Neural progenitor cell (in vitro differentiated cells): ENCODE results near the gene ATG13. TPM values are rescaled to one million over a fixed set of nuclear protein-coding genes. Genes with fewer than 3 reads are reported as not detected.
"Not testable (repeated sequence)": the region's sequence is repeated elsewhere in the genome, so short reads cannot be mapped to it uniquely, and the experiment has no call there.

Source experiments
- DNase-seq: peaks from one replicate; pipeline ENCODE4 v3.0.0-alpha.2; 2016; ENCODE audit warnings: low spot score
- H2AFZ ChIP-seq: fragments of 200-600 bp; sonication (generic); replicated peaks from 2 replicates; pipeline ENCODE4 v1.6.1; 2016; ENCODE audit warnings: antibody characterized with exemption
- H3F3A ChIP-seq: fragments of 200-600 bp; sonication (generic); 2 replicates; pipeline ENCODE4 v1.6.1; 2016; ENCODE audit warnings: antibody characterized with exemption, low read depth
- H3K27ac ChIP-seq: fragments of 200-600 bp; sonication (generic); 2 replicates; pipeline ENCODE4 v1.5.1; 2016; ENCODE audit warnings: mild to moderate bottlenecking
- H3K27me3 ChIP-seq: fragments of 200-600 bp; sonication (generic); 2 replicates; pipeline ENCODE4 v1.6.1; 2016; ENCODE audit warnings: mild to moderate bottlenecking, moderate library complexity
- H3K36me3 ChIP-seq: fragments of 200-600 bp; sonication (generic); 2 replicates; pipeline ENCODE4 v1.5.1; 2016
- H3K4me1 ChIP-seq: fragments of 200-600 bp; sonication (generic); 2 replicates; pipeline ENCODE4 v1.6.1; 2016; ENCODE audit warnings: mixed run types
- H3K4me2 ChIP-seq: fragments of 200-600 bp; sonication (generic); 2 replicates; pipeline ENCODE4 v1.6.1; 2016
- H3K4me3 ChIP-seq: fragments of 200-600 bp; sonication (generic); 2 replicates; pipeline ENCODE4 v1.5.1; 2016
- H3K79me2 ChIP-seq: fragments of 200-600 bp; sonication (generic); 2 replicates; pipeline ENCODE4 v1.6.1; 2016; ENCODE audit warnings: low read depth
- H3K9ac ChIP-seq: fragments of 200-600 bp; sonication (generic); 2 replicates; pipeline ENCODE4 v1.6.1; 2016
- H3K9me3 ChIP-seq: fragments of 200-600 bp; sonication (generic); 2 replicates; pipeline ENCODE4 v1.5.1; 2016; ENCODE audit warnings: low read depth
- H4K20me1 ChIP-seq: fragments of 200-600 bp; sonication (generic); 2 replicates; pipeline ENCODE4 v1.6.1; 2016; ENCODE audit warnings: low read depth
- H3K27ac Mint-ChIP-seq: 3 replicates; pipeline ENCODE4 v1.8.0; 2021; ENCODE audit warnings: mixed read lengths
- H3K27me3 Mint-ChIP-seq: 2 replicates; pipeline ENCODE4 v1.8.0; 2022; ENCODE audit warnings: low read depth, mild to moderate bottlenecking, inconsistent platforms, moderate library complexity, mixed read lengths; ENCODE audit not compliant: insufficient read depth
- H3K36me3 Mint-ChIP-seq: 3 replicates; pipeline ENCODE4 v1.8.0; 2021; ENCODE audit warnings: mixed read lengths
- H3K4me1 Mint-ChIP-seq: 3 replicates; pipeline ENCODE4 v1.8.0; 2021; ENCODE audit warnings: mixed read lengths
- H3K4me3 Mint-ChIP-seq: 3 replicates; pipeline ENCODE4 v1.8.0; 2021; ENCODE audit warnings: mild to moderate bottlenecking, moderate library complexity, mixed read lengths
- H3K9me3 Mint-ChIP-seq: 3 replicates; pipeline ENCODE4 v1.8.0; 2020; ENCODE audit warnings: mixed read lengths
- CTCF ChIP-seq: fragments of 200-600 bp; sonication (generic); IDR thresholded peaks from 2 replicates; pipeline ENCODE4 v1.5.1; 2017; ENCODE audit warnings: antibody characterized with exemption, mild to moderate bottlenecking
- EZH2 ChIP-seq: fragments of 200-600 bp; sonication (generic); IDR thresholded peaks from 2 replicates; pipeline ENCODE4 v1.6.1; 2017; ENCODE audit warnings: antibody characterized with exemption, mild to moderate bottlenecking, moderate library complexity
- EZH2phosphoT487 ChIP-seq: fragments of 200-600 bp; sonication (generic); IDR thresholded peaks from 2 replicates; pipeline ENCODE4 v1.6.1; 2017; ENCODE audit warnings: antibody characterized with exemption
- total RNA-seq: library from RNA; depleted of rRNA; stranded (reverse); fragments of >200 nt; gene quantifications from 2 replicates; pipeline ENCODE4 v1.2.3, GENCODE V29; 2015; ENCODE audit warnings: low replicate concordance

Gene ATG13
- total RNA-seq, 1 donor from 2014 or later: 75.4 TPM

- Mint-ChIP-seq H3K4me1 (peaks cover 16% of the 10 kb centered on the region), H3K36me3 (peaks cover 10% of the 10 kb centered on the region), H3K4me3 (no peak overlapping the region), H3K27ac (no peak overlapping the region), H3K27me3 (peaks cover 7% of the 10 kb centered on the region), H3K9me3 (no peaks in the 10 kb centered on the region)
- no peaks in the 10 kb centered on the region for H3K36me3 ChIP-seq
- H3K4me2 ChIP-seq: no peak overlapping the region
- H4K20me1 ChIP-seq: no peaks in the 10 kb centered on the region
- no peak overlapping the region for H3K4me3 ChIP-seq
- no peaks in the 10 kb centered on the region for H3K9me3 ChIP-seq
- DNase-seq: no peak
- H3K79me2 ChIP-seq: peaks cover 22% of the 10 kb centered on the region
- H3K9ac ChIP-seq: no peak overlapping the region
- no peaks in the 10 kb centered on the region for H3K27me3 ChIP-seq
- no peak overlapping the region for H3K27ac ChIP-seq
- H2AFZ ChIP-seq: no peak overlapping the region
- H3K4me1 ChIP-seq: peaks cover 5% of the 10 kb centered on the region
- no peak for TF ChIP-seq CTCF
- no peak for TF ChIP-seq EZH2phosphoT487
- no peak for TF ChIP-seq EZH2
- peaks cover 2% of the 10 kb centered on the region for H3F3A ChIP-seq
These were observed 87.8 kb downstream of the ATG13 start for GRCh38 chr11:46705070-46705688.

- Mint-ChIP-seq H3K4me3 (no peak overlapping the region), H3K36me3 (peaks cover 10% of the 10 kb centered on the region), H3K27ac (no peak overlapping the region), H3K27me3 (no peaks in the 10 kb centered on the region), H3K9me3 (no peaks in the 10 kb centered on the region), H3K4me1 (peaks cover 6% of the 10 kb centered on the region)
- H3K79me2 ChIP-seq: peaks cover 12% of the 10 kb centered on the region
- H3F3A ChIP-seq: no peaks in the 10 kb centered on the region
- H4K20me1 ChIP-seq: no peaks in the 10 kb centered on the region
- H3K27me3 ChIP-seq: no peaks in the 10 kb centered on the region
- no peak for DNase-seq
- H3K4me2 ChIP-seq: no peak overlapping the region
- H3K4me3 ChIP-seq: no peak overlapping the region
- no peak overlapping the region for H3K27ac ChIP-seq
- no peaks in the 10 kb centered on the region for H3K36me3 ChIP-seq
- no peak for TF ChIP-seq EZH2
- TF ChIP-seq CTCF: no peak
- TF ChIP-seq EZH2phosphoT487: no peak
- no peak overlapping the region for H2AFZ ChIP-seq
- peaks cover 1% of the 10 kb centered on the region for H3K4me1 ChIP-seq
- no peak overlapping the region for H3K9ac ChIP-seq
- no peaks in the 10 kb centered on the region for H3K9me3 ChIP-seq
These were observed 89.5 kb downstream of the ATG13 start for GRCh38 chr11:46706886-46707285.

GRCh38 chr11:46709351-46709750, 92.0 kb downstream of the ATG13 start:
- H3K27me3 ChIP-seq, H3K4me2 ChIP-seq, H3K9ac ChIP-seq, H4K20me1 ChIP-seq, H3K79me2 ChIP-seq, H3K9me3 ChIP-seq, H3K36me3 Mint-ChIP-seq, H3K4me1 Mint-ChIP-seq, DNase-seq, H3K4me3 ChIP-seq, H3K27ac Mint-ChIP-seq, H3K9me3 Mint-ChIP-seq, H3K27me3 Mint-ChIP-seq, H3K27ac ChIP-seq, H2AFZ ChIP-seq, H3K36me3 ChIP-seq, H3K4me3 Mint-ChIP-seq, H3F3A ChIP-seq, H3K4me1 ChIP-seq: not testable (repeated sequence)

- no peaks in the 10 kb centered on the region for H3F3A ChIP-seq
- peaks cover 2% of the 10 kb centered on the region for H3K36me3 Mint-ChIP-seq
- no peak overlapping the region for H3K27ac ChIP-seq
- H3K9me3 Mint-ChIP-seq: no peaks in the 10 kb centered on the region
- no peaks in the 10 kb centered on the region for H3K4me1 ChIP-seq
- no peaks in the 10 kb centered on the region for H3K36me3 ChIP-seq
- H3K27me3 ChIP-seq: no peaks in the 10 kb centered on the region
- peaks cover 2% of the 10 kb centered on the region for H3K27me3 Mint-ChIP-seq
- H3K4me3 ChIP-seq: no peak overlapping the region
- TF ChIP-seq CTCF: no peak
- TF ChIP-seq EZH2: no peak
- TF ChIP-seq EZH2phosphoT487: no peak
- no peaks in the 10 kb centered on the region for H3K9me3 ChIP-seq
- no peak overlapping the region for H3K4me2 ChIP-seq
- H4K20me1 ChIP-seq: no peaks in the 10 kb centered on the region
- H2AFZ ChIP-seq: no peak overlapping the region
- no peaks in the 10 kb centered on the region for H3K4me1 Mint-ChIP-seq
- no peak for DNase-seq
- no peaks in the 10 kb centered on the region for H3K79me2 ChIP-seq
- H3K4me3 Mint-ChIP-seq: no peak overlapping the region
- no peak overlapping the region for H3K9ac ChIP-seq
- no peak overlapping the region for H3K27ac Mint-ChIP-seq
These were observed 93.5 kb downstream of the ATG13 start for GRCh38 chr11:46710821-46711269.
